Transverse colon (tissue), 4 donors: ENCODE measurements around the gene ID1. TPM values are rescaled to one million over a fixed set of nuclear protein-coding genes. Genes with fewer than 3 reads are reported as not detected.

Source experiments
- DNase-seq: peaks from one replicate; pipeline ENCODE4 v3.0.0-alpha.2; 2019
- H3K27ac ChIP-seq, 4 donors: fragments of 200-600 bp; sonication (generic); 2 replicates each; pipeline ENCODE4 v1.5.1; 2016 to 2018; ENCODE audit warnings: inconsistent platforms in 4 of 4
- H3K27me3 ChIP-seq: fragments of 200-600 bp; sonication (generic); 2 replicates; pipeline ENCODE4 v1.5.1; 2017; ENCODE audit warnings: inconsistent platforms
- H3K36me3 ChIP-seq, 4 donors: fragments of 200-600 bp; sonication (generic); 2 replicates each; pipeline ENCODE4 v1.5.1; 2017 to 2019; ENCODE audit warnings: inconsistent platforms in 4 of 4
- H3K4me1 ChIP-seq, 4 donors: fragments of 200-600 bp; sonication (generic); 2 replicates each; pipeline ENCODE4 v1.5.1; 2017 to 2020; ENCODE audit warnings: inconsistent platforms in 4 of 4
- H3K4me3 ChIP-seq, 4 donors: fragments of 200-600 bp; sonication (generic); 1 replicate in 1 of 4; 2 replicates in 3 of 4; pipeline versions ENCODE4 v1.5.1 to v1.6.1; 2017 to 2019; ENCODE audit warnings: inconsistent platforms in 4 of 4
- H3K9me3 ChIP-seq, 2 donors: fragments of 200-600 bp; sonication (generic); 2 replicates each; pipeline ENCODE4 v1.5.1; 2017 to 2019; ENCODE audit warnings: inconsistent platforms in 2 of 2
- CTCF ChIP-seq, 5 experiments: fragments of 200-600 bp in 3 of 5; fragments of 450-650 bp in 2 of 5; sonication (generic) in 3 of 5; IDR thresholded peaks; 1 replicate in 2 of 5; 2 replicates in 3 of 5; pipeline ENCODE4 v1.5.1; 2016 to 2017; ENCODE audit warnings: antibody characterized with exemption in 5 of 5, inconsistent platforms in 3 of 5, mild to moderate bottlenecking in 2 of 5, moderate library complexity in 1 of 5
- EP300 ChIP-seq: sonication (generic); formaldehyde crosslinking; IDR thresholded peaks from one replicate; pipeline ENCODE4 v1.6.1; 2017; ENCODE audit warnings: antibody characterized with exemption, low read depth
- POLR2A ChIP-seq: fragments of 450-650 bp; IDR thresholded peaks from one replicate; pipeline ENCODE4 v1.6.1; 2016; ENCODE audit warnings: antibody characterized with exemption, mild to moderate bottlenecking, moderate library complexity
- POLR2AphosphoS5 ChIP-seq, 3 donors: sonication (generic); formaldehyde crosslinking; IDR thresholded peaks; one replicate each; pipeline ENCODE4 v1.6.1; 2016; ENCODE audit warnings: antibody characterized with exemption in 3 of 3
- WGBS, 2 donors: methylation state at CpG; one replicate each; pipeline ENCODE4 v1.1.5; 2018; ENCODE audit warnings: low coverage in 1 of 2; 5-methylcytosine and 5-hydroxymethylcytosine counted together
- in situ Hi-C, 4 donors: fragments of 200-750 bp; cut with MboI; loops; one replicate each; pipeline versions ENCODE4 v1.15.0 to v1.15.1; 2017; ENCODE audit warnings: low sequenced_read_pairs in 3 of 4, low pct_ligation_motif_present in 1 of 4, low pct_unique_long_range_greater_than_20kb in 1 of 4
- intact Hi-C: fragments of 100-400 bp; cut with DNase I; formaldehyde crosslinking; loops from one replicate; pipeline ENCODE4 v1.15.1; 2023; ENCODE audit warnings: low total_unique reads
- total RNA-seq, 4 donors: library from RNA; depleted of rRNA; stranded (reverse); fragments of >200 nt; gene quantifications; one replicate each; pipeline ENCODE4 v1.1.0, GENCODE V29; 2016

The ID1 gene
- total RNA-seq, 4 donors from 2014 or later = 516 to 1,015 (median 933) TPM

DNA sequence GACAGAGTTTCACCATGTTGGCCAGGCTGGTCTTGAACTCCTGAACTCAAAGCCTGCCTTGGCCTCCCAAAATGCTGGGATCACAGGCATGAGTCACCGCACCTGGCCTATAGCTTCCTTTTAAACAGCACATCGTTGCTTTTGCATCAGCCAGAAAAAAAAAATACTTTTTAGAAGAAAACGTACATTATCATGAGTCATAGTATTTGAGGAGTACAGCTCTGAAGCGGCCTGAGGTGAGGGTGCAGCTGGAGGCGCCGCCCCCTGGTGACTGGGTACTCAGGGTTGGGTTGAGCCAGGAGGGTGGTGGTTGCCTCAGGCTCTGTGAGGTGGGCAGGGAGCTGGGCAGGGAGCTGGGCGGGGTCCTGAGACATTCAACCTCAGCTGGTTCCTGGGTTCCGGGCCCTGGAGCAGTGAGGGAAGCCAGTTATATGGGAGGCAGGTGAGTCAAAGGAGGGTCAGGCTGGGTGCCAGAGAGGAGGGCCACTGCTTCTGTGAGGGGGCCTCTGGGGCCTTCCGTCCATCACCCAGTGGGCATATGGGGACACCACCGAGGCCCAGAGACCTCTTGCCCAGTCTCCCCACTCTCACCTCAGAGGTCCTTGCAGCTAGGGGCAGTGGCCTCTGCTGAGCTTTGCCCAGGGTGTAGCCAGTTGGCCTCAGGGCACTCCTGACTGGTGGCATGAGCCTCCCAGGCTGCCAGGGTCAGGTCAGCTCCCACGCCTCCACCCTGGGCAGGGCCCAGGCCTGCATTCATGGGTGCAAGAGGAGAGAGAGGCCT lies 11.7 kb upstream of the ID1 start:
- Histone ChIP-seq H3K9me3 (no peaks in the 10 kb centered on the region), H3K4me3 (no peak overlapping the region), H3K27ac (peak overlapping the region; percentile 80 to 86 (median 85)), H3K27me3 (no peaks in the 10 kb centered on the region), H3K36me3 (no peaks in the 10 kb centered on the region), H3K4me1 (peaks cover 18 to 45% (median 39%) of the 10 kb centered on the region in 4 donors)
- DNase-seq = peak; percentile 94
- TF ChIP-seq CTCF (IDR thresholded peaks at IDR 0.05) (peak in 1 of 5 experiments; percentile 12), POLR2AphosphoS5 (IDR thresholded peaks at IDR 0.05) (peak in 2 of 3 donors; percentile 22 to 63), POLR2A (peak; percentile 63), EP300 (peak; percentile 40)
- in situ Hi-C loops = no loop called here
- 45 to 49% methylated on average over 4 to 11 of the region's 11 CpGs for WGBS, 2 donors
- intact Hi-C loops = no loop called here

- 78% methylated on average over 13 of the region's 13 CpGs; no CpG with 5 or more reads in 1 of the 2 donors for WGBS, 2 donors
- intact Hi-C loops = no loop called here
- DNase-seq = no peak
- H3K4me3 ChIP-seq = no peak overlapping the region
- peak overlapping the region; percentile 80 to 86 (median 85) for H3K27ac ChIP-seq
- in situ Hi-C loops = no loop called here
- H3K36me3 ChIP-seq = no peaks in the 10 kb centered on the region
- H3K9me3 ChIP-seq = no peaks in the 10 kb centered on the region
- no peaks in the 10 kb centered on the region for H3K27me3 ChIP-seq
- TF ChIP-seq POLR2A (peak; percentile 11), CTCF (IDR thresholded peaks at IDR 0.05) (no peak)
- H3K4me1 ChIP-seq = peaks cover 18 to 45% (median 39%) of the 10 kb centered on the region in 4 donors
Observed at GRCh38 chr20:31594002-31594557, 11.0 kb upstream of the ID1 start.

DNA sequence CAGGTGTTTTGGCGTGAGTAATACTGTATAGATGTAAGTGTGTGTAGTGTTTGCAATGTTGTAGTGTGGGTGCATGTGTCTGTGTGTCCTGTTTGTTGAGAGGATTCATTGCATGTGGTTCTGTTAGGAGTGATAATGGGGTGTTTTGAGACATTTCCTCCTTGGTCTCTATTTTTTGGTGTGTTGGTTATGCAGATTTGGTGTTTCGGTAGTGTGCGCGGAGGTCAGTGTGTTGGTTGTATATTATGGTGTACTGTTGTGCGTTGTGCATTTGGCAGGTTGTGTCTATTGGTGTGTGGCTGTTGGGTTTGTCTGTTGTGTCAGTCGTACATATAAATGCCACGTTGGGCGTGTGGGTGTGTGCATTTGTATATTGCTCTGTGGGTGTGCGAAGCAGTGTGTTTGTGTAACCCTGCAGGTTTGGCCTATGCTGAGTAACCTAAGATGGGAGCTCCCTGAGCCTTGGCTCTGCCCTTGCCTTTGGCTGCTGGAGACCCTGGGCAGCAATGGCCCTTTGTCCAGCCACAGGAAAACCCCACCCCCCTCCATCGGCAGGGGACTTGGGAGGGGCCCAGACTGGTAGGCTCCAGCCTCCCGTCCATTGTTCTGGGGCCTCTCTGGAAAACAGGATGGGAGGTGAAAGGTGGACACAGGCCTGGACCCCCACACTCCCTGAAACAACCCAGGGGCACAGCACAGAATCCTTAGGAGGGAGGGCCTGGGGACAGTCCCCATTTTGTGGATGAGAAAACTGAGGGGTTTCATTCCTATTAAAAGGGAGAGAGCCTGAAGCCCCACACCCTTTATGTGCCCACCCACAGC lies 10.3 kb upstream of the ID1 start:
- Histone ChIP-seq H3K36me3 (no peaks in the 10 kb centered on the region), H3K9me3 (no peaks in the 10 kb centered on the region), H3K27ac (peak overlapping the region; percentile 80 to 86 (median 85)), H3K4me3 (no peak overlapping the region), H3K27me3 (no peaks in the 10 kb centered on the region), H3K4me1 (peaks cover 18 to 45% (median 39%) of the 10 kb centered on the region in 4 donors)
- peak; percentile 46 for DNase-seq
- TF ChIP-seq POLR2AphosphoS5 (IDR thresholded peaks at IDR 0.05) (peak in 1 of 3 donors; percentile 37), POLR2A (no peak)
- intact Hi-C loops = no loop called here
- in situ Hi-C loops = no loop called here
- 65 to 95% methylated on average over 4 to 11 of the region's 11 CpGs for WGBS, 2 donors

DNA sequence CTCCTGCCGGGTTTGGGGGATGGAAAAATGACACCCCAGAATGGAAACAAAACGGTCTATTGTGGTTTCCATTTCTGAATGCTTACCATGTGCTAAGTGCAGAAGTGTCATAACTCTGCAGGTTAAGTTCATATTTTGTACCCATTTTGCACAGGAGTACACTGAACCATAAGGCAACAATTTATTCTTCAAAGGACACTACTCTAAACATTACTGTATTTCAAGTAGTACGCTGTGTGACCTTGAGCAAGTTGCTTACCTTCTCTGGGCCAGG lies 9.8 kb upstream of the ID1 start:
- WGBS, 2 donors = 66% methylated on average over 3 of the region's 3 CpGs; no CpG with 5 or more reads in 1 of the 2 donors
- H3K27me3 ChIP-seq = no peaks in the 10 kb centered on the region
- in situ Hi-C loops = no loop called here
- H3K36me3 ChIP-seq = no peaks in the 10 kb centered on the region
- H3K9me3 ChIP-seq = no peaks in the 10 kb centered on the region
- peaks cover 18 to 45% (median 39%) of the 10 kb centered on the region in 4 donors for H3K4me1 ChIP-seq
- intact Hi-C loops = no loop called here
- no peak for DNase-seq
- no peak for TF ChIP-seq POLR2A
- TF ChIP-seq CTCF (IDR thresholded peaks at IDR 0.05) = no peak
- TF ChIP-seq EP300 = no peak
- TF ChIP-seq POLR2AphosphoS5 (IDR thresholded peaks at IDR 0.05) = no peak
- H3K27ac ChIP-seq = peak overlapping the region; percentile 80 to 86 (median 85)
- no peak overlapping the region for H3K4me3 ChIP-seq
